GM12878 (cell line): ENCODE measurements around the gene COL1A1. TPM values are rescaled to one million over a fixed set of nuclear protein-coding genes. Genes with fewer than 3 reads are reported as not detected.

Source experiments
- BMI1 ChIP-seq: fragments of 450-650 bp; IDR thresholded peaks from 2 replicates; pipeline ENCODE4 v1.6.1; 2016; ENCODE audit warnings: mild to moderate bottlenecking, moderate library complexity, borderline replicate concordance
- CBX3 ChIP-seq: fragments of 200-600 bp; sonication (generic); IDR thresholded peaks from 2 replicates; pipeline ENCODE4 v1.6.1; 2016; ENCODE audit warnings: low read depth, borderline replicate concordance
- CTCF ChIP-seq, 3 experiments: IDR thresholded peaks in 2 of 3; conservative IDR thresholded peaks in 1 of 3; 2 replicates each; pipeline ENCODE4 v1.5.1; 2011; ENCODE audit warnings: low read depth in 3 of 3, low read length in 3 of 3, mild to moderate bottlenecking in 3 of 3, control low read depth in 2 of 3, moderate library complexity in 2 of 3, inconsistent platforms in 1 of 3, mixed read lengths in 1 of 3; ENCODE audit not compliant: control insufficient read depth in 2 of 3, insufficient read depth in 1 of 3; ENCODE audit errors: extremely low read depth in 1 of 3
- EP300 ChIP-seq, 2 experiments: fragments of 150-350 bp in 1 of 2; IDR thresholded peaks; 2 replicates each; pipeline ENCODE4 v1.6.1; 2011 to 2012; ENCODE audit warnings: low read depth in 2 of 2, low read length in 2 of 2, borderline replicate concordance in 1 of 2, improper control_type of control experiment in 1 of 2, inconsistent platforms in 1 of 2; ENCODE audit not compliant: control insufficient read depth in 1 of 2
- MYB ChIP-seq: fragments of 150-350 bp; IDR thresholded peaks from 2 replicates; pipeline ENCODE4 v1.6.1; 2014; ENCODE audit warnings: mild to moderate bottlenecking, low read depth, low read length, borderline replicate concordance
- NBN ChIP-seq: fragments of 450-650 bp; IDR thresholded peaks from 2 replicates; pipeline ENCODE4 v1.6.1; 2016
- NFYB ChIP-seq: IDR thresholded peaks from 2 replicates; pipeline ENCODE4 v1.6.1; 2011; ENCODE audit warnings: low read depth, mild to moderate bottlenecking, low read length, improper control_type of control experiment, moderate library complexity; ENCODE audit not compliant: insufficient read depth
- RFX5 ChIP-seq: IDR thresholded peaks from 2 replicates; pipeline ENCODE4 v1.6.1; 2011; ENCODE audit warnings: low read depth, low read length, improper control_type of control experiment
- SIN3A ChIP-seq: IDR thresholded peaks from 2 replicates; pipeline ENCODE4 v1.6.1; 2012; ENCODE audit warnings: low read depth, low read length, improper control_type of control experiment
- SIX5 ChIP-seq: IDR thresholded peaks from 2 replicates; pipeline ENCODE4 v1.6.1; 2011; ENCODE audit warnings: mild to moderate bottlenecking, low read depth, low read length, moderate library complexity; ENCODE audit not compliant: severe bottlenecking
- SRF ChIP-seq, 2 experiments: IDR thresholded peaks; 2 replicates each; pipeline ENCODE4 v1.6.1; 2011; ENCODE audit warnings: low read depth in 2 of 2, low read length in 2 of 2, mild to moderate bottlenecking in 1 of 2, moderate library complexity in 1 of 2
- ZNF687 ChIP-seq: fragments of 450-650 bp; IDR thresholded peaks from 2 replicates; pipeline ENCODE4 v1.6.1; 2017; ENCODE audit warnings: mild to moderate bottlenecking, moderate library complexity
- polyA plus RNA-seq, 11 experiments: library from polyadenylated mRNA; depleted of rRNA in 4 of 11; unstranded in 6 of 11; stranded (reverse) in 5 of 11; fragments of >200 nt; fragmentation: Nextera tagmentation in 4 of 11; fragmentation: Illumina TruSeq in 1 of 11; extraction: Ambion mirVana in 4 of 11; extraction: Trizol in 1 of 11; gene quantifications; 1 replicate in 1 of 11; 2 replicates in 10 of 11; pipeline versions ENCODE4 v1.2.1 to v1.2.3, GENCODE V29; 2011 to 2016; ENCODE audit warnings: inconsistent platforms in 2 of 11, missing spikeins in 2 of 11, low read depth in 1 of 11
- total RNA-seq, 4 experiments: library from RNA; depleted of rRNA in 3 of 4; stranded (reverse); fragments of >200 nt in 3 of 4; fragmentation: Illumina TruSeq in 1 of 4; extraction: Trizol in 1 of 4; gene quantifications; 2 replicates each; pipeline versions ENCODE4 v1.2.1 to v1.2.3, GENCODE V29; 2013 to 2021
- TF ChIP-seq, protein P1 (sequence below): fragments of 450-650 bp; IDR thresholded peaks from 2 replicates; pipeline ENCODE4 v1.6.1; 2017; ENCODE audit warnings: antibody characterized with exemption, mild to moderate bottlenecking, moderate library complexity
- TF ChIP-seq, protein P2 (sequence below): fragments of 450-650 bp; IDR thresholded peaks from 2 replicates; pipeline ENCODE4 v1.6.1; 2017; ENCODE audit warnings: low read depth, mild to moderate bottlenecking, moderate library complexity
- TF ChIP-seq, protein P3 (sequence below): IDR thresholded peaks from 2 replicates; pipeline ENCODE4 v1.6.1; 2012; ENCODE audit warnings: low read depth, low read length, improper control_type of control experiment

COL1A1 gene
- total and polyA plus RNA-seq, 10 of the 15 experiments (the other 5 are each of a cell fraction or from before 2014, with no cell fraction given): 0.18 to 7.7 (median 2.3) TPM

- TF ChIP-seq, protein P1, sequence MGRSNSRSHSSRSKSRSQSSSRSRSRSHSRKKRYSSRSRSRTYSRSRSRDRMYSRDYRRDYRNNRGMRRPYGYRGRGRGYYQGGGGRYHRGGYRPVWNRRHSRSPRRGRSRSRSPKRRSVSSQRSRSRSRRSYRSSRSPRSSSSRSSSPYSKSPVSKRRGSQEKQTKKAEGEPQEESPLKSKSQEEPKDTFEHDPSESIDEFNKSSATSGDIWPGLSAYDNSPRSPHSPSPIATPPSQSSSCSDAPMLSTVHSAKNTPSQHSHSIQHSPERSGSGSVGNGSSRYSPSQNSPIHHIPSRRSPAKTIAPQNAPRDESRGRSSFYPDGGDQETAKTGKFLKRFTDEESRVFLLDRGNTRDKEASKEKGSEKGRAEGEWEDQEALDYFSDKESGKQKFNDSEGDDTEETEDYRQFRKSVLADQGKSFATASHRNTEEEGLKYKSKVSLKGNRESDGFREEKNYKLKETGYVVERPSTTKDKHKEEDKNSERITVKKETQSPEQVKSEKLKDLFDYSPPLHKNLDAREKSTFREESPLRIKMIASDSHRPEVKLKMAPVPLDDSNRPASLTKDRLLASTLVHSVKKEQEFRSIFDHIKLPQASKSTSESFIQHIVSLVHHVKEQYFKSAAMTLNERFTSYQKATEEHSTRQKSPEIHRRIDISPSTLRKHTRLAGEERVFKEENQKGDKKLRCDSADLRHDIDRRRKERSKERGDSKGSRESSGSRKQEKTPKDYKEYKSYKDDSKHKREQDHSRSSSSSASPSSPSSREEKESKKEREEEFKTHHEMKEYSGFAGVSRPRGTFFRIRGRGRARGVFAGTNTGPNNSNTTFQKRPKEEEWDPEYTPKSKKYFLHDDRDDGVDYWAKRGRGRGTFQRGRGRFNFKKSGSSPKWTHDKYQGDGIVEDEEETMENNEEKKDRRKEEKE: no peak
- no peak for TF ChIP-seq SIN3A
- peak in 1 of 2 experiments; percentile 53; a peak in 1 of 4 replicates for TF ChIP-seq EP300 (IDR thresholded peaks at IDR 0.05; ENCODE audit: borderline replicate concordance in 1 of 2, control insufficient read depth in 1 of 2, low read depth in 2 of 2, low read length in 2 of 2)
- no peak for TF ChIP-seq BMI1
- TF ChIP-seq, protein P2, sequence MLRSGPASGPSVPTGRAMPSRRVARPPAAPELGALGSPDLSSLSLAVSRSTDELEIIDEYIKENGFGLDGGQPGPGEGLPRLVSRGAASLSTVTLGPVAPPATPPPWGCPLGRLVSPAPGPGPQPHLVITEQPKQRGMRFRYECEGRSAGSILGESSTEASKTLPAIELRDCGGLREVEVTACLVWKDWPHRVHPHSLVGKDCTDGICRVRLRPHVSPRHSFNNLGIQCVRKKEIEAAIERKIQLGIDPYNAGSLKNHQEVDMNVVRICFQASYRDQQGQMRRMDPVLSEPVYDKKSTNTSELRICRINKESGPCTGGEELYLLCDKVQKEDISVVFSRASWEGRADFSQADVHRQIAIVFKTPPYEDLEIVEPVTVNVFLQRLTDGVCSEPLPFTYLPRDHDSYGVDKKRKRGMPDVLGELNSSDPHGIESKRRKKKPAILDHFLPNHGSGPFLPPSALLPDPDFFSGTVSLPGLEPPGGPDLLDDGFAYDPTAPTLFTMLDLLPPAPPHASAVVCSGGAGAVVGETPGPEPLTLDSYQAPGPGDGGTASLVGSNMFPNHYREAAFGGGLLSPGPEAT: peak; percentile 82
- peak in 2 of 3 experiments; percentile 14 to 20; a peak in 1 of 6 replicates for TF ChIP-seq CTCF (IDR thresholded peaks at IDR 0.05 in 2 of 3, conservative IDR thresholded peaks at IDR 0.05 in 1 of 3; ENCODE audit: control insufficient read depth in 2 of 3, extremely low read depth in 1 of 3, insufficient read depth in 1 of 3, low read depth in 3 of 3, low read length in 3 of 3)
- TF ChIP-seq ZNF687: no peak
- TF ChIP-seq SRF (IDR thresholded peaks at IDR 0.05; ENCODE audit: low read depth in 2 of 2, low read length in 2 of 2): no peak
- no peak for TF ChIP-seq MYB
- TF ChIP-seq RFX5: no peak
- TF ChIP-seq CBX3: no peak
- no peak for TF ChIP-seq SIX5
- TF ChIP-seq, protein P3, sequence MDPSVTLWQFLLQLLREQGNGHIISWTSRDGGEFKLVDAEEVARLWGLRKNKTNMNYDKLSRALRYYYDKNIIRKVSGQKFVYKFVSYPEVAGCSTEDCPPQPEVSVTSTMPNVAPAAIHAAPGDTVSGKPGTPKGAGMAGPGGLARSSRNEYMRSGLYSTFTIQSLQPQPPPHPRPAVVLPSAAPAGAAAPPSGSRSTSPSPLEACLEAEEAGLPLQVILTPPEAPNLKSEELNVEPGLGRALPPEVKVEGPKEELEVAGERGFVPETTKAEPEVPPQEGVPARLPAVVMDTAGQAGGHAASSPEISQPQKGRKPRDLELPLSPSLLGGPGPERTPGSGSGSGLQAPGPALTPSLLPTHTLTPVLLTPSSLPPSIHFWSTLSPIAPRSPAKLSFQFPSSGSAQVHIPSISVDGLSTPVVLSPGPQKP: no peak
- peak; percentile 94 for TF ChIP-seq NBN
- no peak for TF ChIP-seq NFYB
Measured at GRCh38 chr17:50213026-50214022, 11.9 kb upstream of the COL1A1 start (continued).
